HepG2 (cell line): ENCODE measurements around the gene IFT52. TPM values are rescaled to one million over a fixed set of nuclear protein-coding genes. Genes with fewer than 3 reads are reported as not detected.

ENCODE experiments used
- ADNP ChIP-seq: sonication (generic); formaldehyde crosslinking; IDR thresholded peaks from 2 replicates; pipeline ENCODE4 v1.4.0; 2020; ENCODE audit warnings: missing genetic modification reagents
- ATF7-NPFF ChIP-seq: sonication (generic); formaldehyde crosslinking; IDR thresholded peaks from 2 replicates; pipeline ENCODE4 v1.8.1; 2023; ENCODE audit warnings: mild to moderate bottlenecking, low read depth, missing genetic modification reagents, moderate library complexity
- CENPX ChIP-seq: sonication (generic); formaldehyde crosslinking; IDR thresholded peaks from 2 replicates; pipeline ENCODE4 v1.9.0; 2021; ENCODE audit warnings: mild to moderate bottlenecking, missing genetic modification reagents, moderate library complexity
- EED ChIP-seq: sonication (generic); formaldehyde crosslinking; IDR thresholded peaks from 2 replicates; pipeline ENCODE4 v1.5.0; 2020; ENCODE audit warnings: mild to moderate bottlenecking, missing genetic modification reagents
- EHMT2 ChIP-seq: fragments of 200-600 bp; sonication (generic); IDR thresholded peaks from 2 replicates; pipeline ENCODE4 v1.7.0; 2017; ENCODE audit warnings: antibody characterized with exemption, low read depth, low read length, borderline replicate concordance
- GLI4 ChIP-seq: sonication (generic); formaldehyde crosslinking; IDR thresholded peaks from 2 replicates; pipeline ENCODE4 v1.5.1; 2020; ENCODE audit warnings: missing genetic modification reagents, mild to moderate bottlenecking, moderate library complexity, borderline replicate concordance
- NFKBIZ ChIP-seq: IDR thresholded peaks from 2 replicates; pipeline ENCODE4 v1.6.1; 2018; ENCODE audit warnings: missing genetic modification reagents, missing compliant biosample characterization
- POLR2A ChIP-seq, 2 experiments: IDR thresholded peaks; 2 replicates each; pipeline ENCODE4 v1.6.1; 2011; ENCODE audit warnings: low read depth in 2 of 2, low read length in 2 of 2, mild to moderate bottlenecking in 1 of 2, moderate library complexity in 1 of 2; ENCODE audit not compliant: insufficient read depth in 1 of 2
- RAD21 ChIP-seq: fragments of 450-650 bp; formaldehyde crosslinking; IDR thresholded peaks from 2 replicates; pipeline ENCODE4 v1.5.0; 2020; ENCODE audit warnings: mild to moderate bottlenecking
- SMC3 ChIP-seq: IDR thresholded peaks from 2 replicates; pipeline ENCODE4 v1.6.1; 2011; ENCODE audit warnings: low read length, improper control_type of control experiment
- TSC22D2 ChIP-seq: sonication (generic); formaldehyde crosslinking; IDR thresholded peaks from 2 replicates; pipeline ENCODE4 v1.5.1; 2020; ENCODE audit warnings: missing genetic modification reagents, mild to moderate bottlenecking, borderline replicate concordance
- YY1 ChIP-seq: IDR thresholded peaks from 2 replicates; pipeline ENCODE4 v1.6.1; 2011; ENCODE audit warnings: low read length, low read depth, moderate library complexity, mild to moderate bottlenecking; ENCODE audit not compliant: insufficient read depth, insufficient replicate concordance
- ZBTB38 ChIP-seq: sonication (generic); formaldehyde crosslinking; IDR thresholded peaks from 2 replicates; pipeline ENCODE4 v1.5.1; 2020; ENCODE audit warnings: mild to moderate bottlenecking, missing genetic modification reagents
- ZFP62 ChIP-seq: sonication (generic); formaldehyde crosslinking; IDR thresholded peaks from 2 replicates; pipeline ENCODE4 v1.4.0; 2020; ENCODE audit warnings: missing genetic modification reagents
- ZNF121 ChIP-seq: sonication (generic); formaldehyde crosslinking; IDR thresholded peaks from 2 replicates; pipeline ENCODE4 v1.5.0; 2020; ENCODE audit warnings: mild to moderate bottlenecking, missing genetic modification reagents
- ZNF296 ChIP-seq: sonication (generic); formaldehyde crosslinking; conservative IDR thresholded peaks from 2 replicates; pipeline ENCODE4 v1.5.0; 2020; ENCODE audit warnings: mild to moderate bottlenecking, missing genetic modification reagents
- ZNF468 ChIP-seq: sonication (generic); formaldehyde crosslinking; IDR thresholded peaks from 2 replicates; pipeline ENCODE4 v1.8.0; 2022; ENCODE audit warnings: mild to moderate bottlenecking, moderate library complexity, missing genetic modification reagents
- ZNF772 ChIP-seq: sonication (generic); formaldehyde crosslinking; IDR thresholded peaks from 2 replicates; pipeline ENCODE4 v1.5.0; 2020; ENCODE audit warnings: mild to moderate bottlenecking, missing genetic modification reagents
- ZNF775 ChIP-seq: sonication (generic); formaldehyde crosslinking; IDR thresholded peaks from 2 replicates; pipeline ENCODE4 v1.4.0; 2020; ENCODE audit warnings: missing genetic modification reagents, mild to moderate bottlenecking, moderate library complexity, borderline replicate concordance
- polyA plus RNA-seq, 8 experiments: library from polyadenylated mRNA; depleted of rRNA in 3 of 8; stranded (reverse) in 7 of 8; unstranded in 1 of 8; fragments of >200 nt; fragmentation: Illumina TruSeq in 4 of 8; extraction: Trizol in 4 of 8; gene quantifications; 2 replicates each; pipeline versions ENCODE4 v1.2.1 to v1.2.3, GENCODE V29; 2011 to 2016; ENCODE audit warnings: low read depth in 4 of 8, missing spikeins in 1 of 8, mixed read lengths in 1 of 8; ENCODE audit not compliant: insufficient read depth in 1 of 8
- total RNA-seq, 5 experiments: library from RNA; depleted of rRNA; stranded (reverse); fragments of >200 nt; fragmentation: Illumina TruSeq; extraction: Trizol; gene quantifications; 2 replicates each; pipeline ENCODE4 v1.2.3, GENCODE V29; 2016; ENCODE audit warnings: low read depth in 1 of 5
- TF ChIP-seq, protein P1 (sequence below): sonication (generic); formaldehyde crosslinking; IDR thresholded peaks from 2 replicates; pipeline ENCODE4 v1.5.0; 2020; ENCODE audit warnings: mild to moderate bottlenecking, missing genetic modification reagents, borderline replicate concordance

IFT52 gene
- total and polyA plus RNA-seq, 2 of the 13 experiments (the other 11 are each of a cell fraction or from before 2014, with no cell fraction given), result 48.0 to 64.0 TPM

DNA sequence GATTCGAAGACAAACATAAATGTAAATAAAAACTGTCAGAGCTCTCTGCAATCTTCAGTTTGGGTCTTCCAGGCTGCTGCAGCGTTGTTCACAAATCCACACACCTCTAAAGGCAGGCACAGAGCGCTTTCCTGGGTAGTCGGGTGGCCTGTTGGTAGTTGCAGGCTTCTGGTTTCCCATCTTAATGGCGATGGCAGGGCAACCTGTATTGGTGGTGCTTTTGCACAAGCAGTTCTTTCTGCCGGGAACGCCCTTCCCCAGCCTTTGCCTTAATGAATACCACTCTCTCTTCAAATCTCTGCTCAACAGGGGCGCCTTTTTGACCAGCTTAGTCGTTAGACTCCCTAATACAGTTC, 723 bp upstream of the IFT52 start (continued):
- 0 out of 2 replicates have a peak, but pooled peaks have one; percentile 6 for TF ChIP-seq GLI4 (CRISPR knock-in tag)
- no peak for TF ChIP-seq ZNF468 (CRISPR knock-in tag)
- no peak for TF ChIP-seq NFKBIZ
- TF ChIP-seq EHMT2, result 0 out of 2 replicates have a peak, but pooled peaks have one; percentile 28
- no peak for TF ChIP-seq ZNF121 (CRISPR knock-in tag)
- peak; percentile 18; the same call in 1 of the 2 replicates for TF ChIP-seq TSC22D2
- TF ChIP-seq, protein P1, sequence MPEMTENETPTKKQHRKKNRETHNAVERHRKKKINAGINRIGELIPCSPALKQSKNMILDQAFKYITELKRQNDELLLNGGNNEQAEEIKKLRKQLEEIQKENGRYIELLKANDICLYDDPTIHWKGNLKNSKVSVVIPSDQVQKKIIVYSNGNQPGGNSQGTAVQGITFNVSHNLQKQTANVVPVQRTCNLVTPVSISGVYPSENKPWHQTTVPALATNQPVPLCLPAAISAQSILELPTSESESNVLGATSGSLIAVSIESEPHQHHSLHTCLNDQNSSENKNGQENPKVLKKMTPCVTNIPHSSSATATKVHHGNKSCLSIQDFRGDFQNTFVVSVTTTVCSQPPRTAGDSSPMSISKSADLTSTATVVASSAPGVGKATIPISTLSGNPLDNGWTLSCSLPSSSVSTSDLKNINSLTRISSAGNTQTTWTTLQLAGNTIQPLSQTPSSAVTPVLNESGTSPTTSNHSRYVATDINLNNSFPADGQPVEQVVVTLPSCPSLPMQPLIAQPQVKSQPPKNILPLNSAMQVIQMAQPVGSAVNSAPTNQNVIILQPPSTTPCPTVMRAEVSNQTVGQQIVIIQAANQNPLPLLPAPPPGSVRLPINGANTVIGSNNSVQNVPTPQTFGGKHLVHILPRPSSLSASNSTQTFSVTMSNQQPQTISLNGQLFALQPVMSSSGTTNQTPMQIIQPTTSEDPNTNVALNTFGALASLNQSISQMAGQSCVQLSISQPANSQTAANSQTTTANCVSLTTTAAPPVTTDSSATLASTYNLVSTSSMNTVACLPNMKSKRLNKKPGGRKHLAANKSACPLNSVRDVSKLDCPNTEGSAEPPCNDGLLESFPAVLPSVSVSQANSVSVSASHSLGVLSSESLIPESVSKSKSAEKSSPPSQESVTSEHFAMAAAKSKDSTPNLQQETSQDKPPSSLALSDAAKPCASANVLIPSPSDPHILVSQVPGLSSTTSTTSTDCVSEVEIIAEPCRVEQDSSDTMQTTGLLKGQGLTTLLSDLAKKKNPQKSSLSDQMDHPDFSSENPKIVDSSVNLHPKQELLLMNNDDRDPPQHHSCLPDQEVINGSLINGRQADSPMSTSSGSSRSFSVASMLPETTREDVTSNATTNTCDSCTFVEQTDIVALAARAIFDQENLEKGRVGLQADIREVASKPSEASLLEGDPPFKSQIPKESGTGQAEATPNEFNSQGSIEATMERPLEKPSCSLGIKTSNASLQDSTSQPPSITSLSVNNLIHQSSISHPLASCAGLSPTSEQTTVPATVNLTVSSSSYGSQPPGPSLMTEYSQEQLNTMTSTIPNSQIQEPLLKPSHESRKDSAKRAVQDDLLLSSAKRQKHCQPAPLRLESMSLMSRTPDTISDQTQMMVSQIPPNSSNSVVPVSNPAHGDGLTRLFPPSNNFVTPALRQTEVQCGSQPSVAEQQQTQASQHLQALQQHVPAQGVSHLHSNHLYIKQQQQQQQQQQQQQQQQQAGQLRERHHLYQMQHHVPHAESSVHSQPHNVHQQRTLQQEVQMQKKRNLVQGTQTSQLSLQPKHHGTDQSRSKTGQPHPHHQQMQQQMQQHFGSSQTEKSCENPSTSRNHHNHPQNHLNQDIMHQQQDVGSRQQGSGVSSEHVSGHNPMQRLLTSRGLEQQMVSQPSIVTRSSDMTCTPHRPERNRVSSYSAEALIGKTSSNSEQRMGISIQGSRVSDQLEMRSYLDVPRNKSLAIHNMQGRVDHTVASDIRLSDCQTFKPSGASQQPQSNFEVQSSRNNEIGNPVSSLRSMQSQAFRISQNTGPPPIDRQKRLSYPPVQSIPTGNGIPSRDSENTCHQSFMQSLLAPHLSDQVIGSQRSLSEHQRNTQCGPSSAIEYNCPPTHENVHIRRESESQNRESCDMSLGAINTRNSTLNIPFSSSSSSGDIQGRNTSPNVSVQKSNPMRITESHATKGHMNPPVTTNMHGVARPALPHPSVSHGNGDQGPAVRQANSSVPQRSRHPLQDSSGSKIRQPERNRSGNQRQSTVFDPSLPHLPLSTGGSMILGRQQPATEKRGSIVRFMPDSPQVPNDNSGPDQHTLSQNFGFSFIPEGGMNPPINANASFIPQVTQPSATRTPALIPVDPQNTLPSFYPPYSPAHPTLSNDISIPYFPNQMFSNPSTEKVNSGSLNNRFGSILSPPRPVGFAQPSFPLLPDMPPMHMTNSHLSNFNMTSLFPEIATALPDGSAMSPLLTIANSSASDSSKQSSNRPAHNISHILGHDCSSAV (CRISPR knock-in tag), result no peak
- 0 out of 2 replicates have a peak, but pooled peaks have one; percentile 16 for TF ChIP-seq ZNF772 (CRISPR knock-in tag)
- no peak for TF ChIP-seq ZFP62
- peak; percentile 22; the same call in 1 of the 2 replicates for TF ChIP-seq ZNF775 (CRISPR knock-in tag)
- TF ChIP-seq RAD21, result no peak
- peak; percentile 43 for TF ChIP-seq YY1
- TF ChIP-seq ZBTB38 (CRISPR knock-in tag), result no peak
- 0 out of 2 replicates have a peak, but pooled peaks have one; percentile 54 for TF ChIP-seq ZNF296 (CRISPR knock-in tag)
- TF ChIP-seq SMC3, result 0 out of 2 replicates have a peak, but pooled peaks have one; percentile 10
- TF ChIP-seq ADNP, result no peak
- TF ChIP-seq POLR2A (IDR thresholded peaks at IDR 0.05; ENCODE audit: insufficient read depth in 1 of 2, low read depth in 2 of 2, low read length in 2 of 2), result 0 out of 4 replicates have a peak, but pooled peaks of 1 of the 2 experiments have one; percentile 25
- 0 out of 2 replicates have a peak, but pooled peaks have one; percentile 10 for TF ChIP-seq ATF7-NPFF
- no peak for TF ChIP-seq CENPX (CRISPR knock-in tag)
- TF ChIP-seq EED (CRISPR knock-in tag), result 0 out of 2 replicates have a peak, but pooled peaks have one; percentile 10
